ENCODE data around the gene TRIO. TPM values are rescaled to one million over a fixed set of nuclear protein-coding genes. Genes with fewer than 3 reads are reported as not detected.

Gene TRIO
- total and polyA plus RNA-seq, 10 of the 15 experiments (the other 5 are each of a cell fraction or from before 2014, with no cell fraction given): 5.1 to 96.4 (median 44.6) TPM

DNA sequence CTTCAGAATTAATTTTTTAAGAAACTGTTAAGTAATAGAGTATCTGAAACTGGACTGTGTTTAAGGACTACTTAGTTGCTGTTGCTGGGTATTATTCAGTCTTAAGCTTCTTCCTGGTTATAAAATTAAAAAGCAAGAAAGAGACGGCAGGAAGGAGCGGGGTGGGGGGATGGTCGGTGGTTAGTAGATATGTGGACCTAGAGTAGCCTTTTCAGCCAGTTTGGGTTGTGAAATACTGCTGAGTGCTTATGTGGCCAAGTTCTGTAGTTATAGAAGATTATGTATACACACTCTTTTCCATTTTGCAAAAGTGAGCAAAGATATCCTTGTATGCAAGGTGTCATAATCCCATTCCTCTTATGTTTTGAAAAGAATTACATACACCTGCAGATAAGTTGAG lies 28.5 kb downstream of the TRIO start:
- POLR2A ChIA-PET: interaction anchor here (0.7 to 13.8 kb wide), 6 partner anchors 8 to 51 kb away, joined by 3 to 314 read pairs (median 6); partner anchors contain the start of gene TRIO
- Histone ChIP-seq H3K4me2 (ENCODE audit: control insufficient read depth, insufficient read depth) (peak overlapping the region; percentile 73), H3K4me1 (ENCODE audit: control insufficient read depth, insufficient read depth, low read length) (peaks cover 57% of the 10 kb centered on the region), H2AFZ (ENCODE audit: control insufficient read depth, low read depth, low read length) (no peak overlapping the region), H3K36me3 (ENCODE audit: control insufficient read depth in 2 of 2, insufficient read depth in 2 of 2, low read length in 1 of 2) (no peaks in the 10 kb centered on the region), H3K4me3 (peak overlapping the region; percentile 49), H3K27ac (ENCODE audit: control insufficient read depth, insufficient read depth) (peak overlapping the region; percentile 91), H3K9me3 (replicated peaks; ENCODE audit: control insufficient read depth, insufficient read depth, low read length) (no peaks in the 10 kb centered on the region), H3K9ac (ENCODE audit: control insufficient read depth, insufficient read depth, low read length) (peak overlapping the region; percentile 36), H3K27me3 (replicated peaks in 1 of 2; ENCODE audit: control insufficient read depth in 2 of 2, insufficient read depth in 2 of 2, low read length in 1 of 2) (no peaks in the 10 kb centered on the region), H3K79me2 (ENCODE audit: control insufficient read depth, insufficient read depth, low read length) (peaks cover 98% of the 10 kb centered on the region), H4K20me1 (ENCODE audit: control insufficient read depth, insufficient read depth) (no peaks in the 10 kb centered on the region)
- in situ Hi-C loops (cut with MboI) (loop anchor here (25.0 kb wide), 1 partner anchor 491 kb away; the partner anchor contains the start of gene OTULIN), intact Hi-C loops (cut with micrococcal nuclease; ENCODE audit: unreplicated experiment) (loop anchor here (2.0 kb wide), 1 partner anchor 15 kb away; no protein-coding TSS in a partner anchor)
- DNase-seq (ENCODE audit: low read depth, low spot score): no peak
- CTCF ChIA-PET: interaction anchor here (0.9 to 1.6 kb wide), 6 partner anchors 8 to 495 kb away, joined by 3 to 9 read pairs (median 4); no protein-coding TSS in a partner anchor
- SMC1A ChIA-PET (ENCODE audit: uncharacterized antibody, unreplicated experiment): interaction anchor here (0.8 to 16.4 kb wide), 8 partner anchors 19 to 98 kb away, joined by 3 to 430 read pairs (median 8); no protein-coding TSS in a partner anchor
- RAD21 ChIA-PET (ENCODE audit: unreplicated experiment): interaction anchor here (0.6 to 20.6 kb wide), 10 partner anchors 12 to 485 kb away, joined by 3 to 344 read pairs (median 3); partner anchors contain the start of gene TRIO
- TF ChIP-seq RCOR1 (conservative IDR thresholded peaks at IDR 0.05; ENCODE audit: low read depth, low read length) (no peak), WRNIP1 (IDR thresholded peaks at IDR 0.05; ENCODE audit: borderline replicate concordance, low read depth, low read length) (no peak), PML (IDR thresholded peaks at IDR 0.05; ENCODE audit: low read length) (no peak), KAT2A (conservative IDR thresholded peaks at IDR 0.05; ENCODE audit: control insufficient read depth, low read depth, low read length) (no peak), HCFC1 (IDR thresholded peaks at IDR 0.05; ENCODE audit: low read length) (no peak), RUNX3 (IDR thresholded peaks at IDR 0.05; ENCODE audit: low read length) (peak; percentile 16; the same call in 1 of the 2 replicates), TCF3 (IDR thresholded peaks at IDR 0.05; ENCODE audit: borderline replicate concordance, insufficient read depth, low read depth, low read length) (no peak), CBFB (IDR thresholded peaks at IDR 0.05; ENCODE audit: low read depth) (no peak)
- 3% methylated on average over 3 of the region's 3 CpGs for WGBS (ENCODE audit: insufficient coverage, insufficient replicate concordance, low lambda C conversion rate, missing lambda C conversion rate)
- ATAC-seq: peak; percentile 27
- no TSS peak for BruUV-seq (replicated peaks)
- no peak for FAIRE-seq
